ENCODE data around the gene ERLEC1.

Gene ERLEC1

GRCh38 chr2:53856272-53856671 lies 69.4 kb downstream of the ERLEC1 start:
- H3K79me2 ChIP-seq (ENCODE audit: control insufficient read depth, insufficient read depth, low read length, unreplicated experiment), result no peaks in the 10 kb centered on the region
- H3K27ac ChIP-seq (ENCODE audit: low read depth, low read length), result no peak overlapping the region
- H3K4me1 ChIP-seq (ENCODE audit: control insufficient read depth, insufficient read depth, low read length, unreplicated experiment), result peaks cover 8% of the 10 kb centered on the region
- H3K36me3 ChIP-seq (ENCODE audit: insufficient read depth, low read length), result peaks cover 7% of the 10 kb centered on the region; the same call in 1 of the 2 replicates
- H3K4me3 ChIP-seq (ENCODE audit: low read depth, low read length), result no peak overlapping the region
- no peak overlapping the region for H2AFZ ChIP-seq (ENCODE audit: low read length, unreplicated experiment)
- H3K27me3 ChIP-seq (ENCODE audit: insufficient read depth, low read length), result no peaks in the 10 kb centered on the region

DNA sequence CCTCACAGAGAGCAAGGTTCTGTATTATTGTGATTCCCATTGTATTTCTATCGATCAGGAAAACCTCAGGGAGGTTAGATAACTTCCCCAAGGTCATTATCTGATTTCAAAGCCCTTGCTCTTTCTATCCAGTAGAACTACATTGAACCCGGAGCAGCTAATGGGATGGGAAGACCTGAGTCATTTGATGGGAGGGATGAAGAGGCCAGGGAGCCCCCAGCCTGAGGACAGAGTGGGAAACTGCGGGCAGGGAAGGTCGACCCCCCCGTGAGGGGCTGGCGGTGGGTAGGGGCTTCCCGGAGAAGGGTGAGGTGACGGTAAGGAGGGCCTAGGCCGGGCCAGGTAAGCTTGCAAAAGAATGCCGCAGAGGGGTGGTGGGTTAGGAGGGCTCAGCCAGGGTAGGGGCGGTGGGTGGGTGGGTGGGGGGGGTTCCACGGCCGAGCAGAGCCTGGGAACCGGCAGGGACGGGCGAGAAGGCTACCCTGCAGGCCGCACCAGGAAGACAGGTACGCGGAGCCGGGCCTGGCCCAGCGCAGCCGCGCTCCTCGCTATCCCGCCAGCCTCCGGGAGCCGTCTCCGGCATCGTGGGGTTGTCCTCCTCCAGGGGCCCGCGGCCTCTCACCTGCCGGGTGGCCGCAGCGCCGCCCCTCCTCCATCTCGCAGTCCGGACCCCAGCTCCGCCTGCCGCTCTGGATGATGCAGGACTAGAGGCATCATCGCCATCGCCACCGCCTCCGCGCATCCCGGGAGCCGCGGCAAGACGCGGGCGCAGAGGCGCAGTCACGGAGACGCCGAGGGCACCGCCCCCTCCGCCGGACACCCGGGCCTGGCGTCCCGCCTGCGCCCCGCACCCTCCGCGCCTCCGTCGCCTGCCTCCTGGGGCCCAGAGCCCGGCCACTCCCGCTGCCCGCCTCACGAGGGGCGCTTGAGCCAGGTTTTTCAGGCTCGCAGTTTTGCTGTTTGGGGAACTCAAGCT lies 72.7 kb downstream of the ERLEC1 start, which contains the start of gene GPR75:
TSS of gene GPR75 (minus strand) at position 762 of the 976 bp plus-strand sequence. CDS start 5,211 bp downstream, outside the sequence.
- Histone ChIP-seq H3K4me3 (ENCODE audit: low read depth, low read length) (peak within 1 kb of the TSS; percentile 79), H2AFZ (ENCODE audit: low read length, unreplicated experiment) (peak within 1 kb of the TSS; percentile 83)

GRCh38 chr2:53861824-53862223 lies 75.0 kb downstream of the ERLEC1 start:
- Histone ChIP-seq H3K79me2 (ENCODE audit: control insufficient read depth, insufficient read depth, low read length, unreplicated experiment) (no peaks in the 10 kb centered on the region), H3K36me3 (ENCODE audit: insufficient read depth, low read length) (no peaks in the 10 kb centered on the region; the same call in 1 of the 2 replicates), H2AFZ (ENCODE audit: low read length, unreplicated experiment) (no peak overlapping the region), H3K27ac (ENCODE audit: low read depth, low read length) (no peak overlapping the region), H3K4me3 (ENCODE audit: low read depth, low read length) (no peak overlapping the region), H3K4me1 (ENCODE audit: control insufficient read depth, insufficient read depth, low read length, unreplicated experiment) (peaks cover 8% of the 10 kb centered on the region), H3K27me3 (ENCODE audit: insufficient read depth, low read length) (no peaks in the 10 kb centered on the region)

More for the DNA sequence above, 72.7 kb downstream of the ERLEC1 start, which contains the start of gene GPR75:
- no peaks in the 10 kb centered on the region for H3K27me3 ChIP-seq (ENCODE audit: insufficient read depth, low read length)
- H3K36me3 ChIP-seq (ENCODE audit: insufficient read depth, low read length), result no peaks in the 10 kb centered on the region
- H3K79me2 ChIP-seq (ENCODE audit: control insufficient read depth, insufficient read depth, low read length, unreplicated experiment), result no peaks in the 10 kb centered on the region
- H3K27ac ChIP-seq (ENCODE audit: low read depth, low read length), result no peak within 1 kb of the TSS
- H3K4me1 ChIP-seq (ENCODE audit: control insufficient read depth, insufficient read depth, low read length, unreplicated experiment), result peaks cover 8% of the 10 kb centered on the region

DNA sequence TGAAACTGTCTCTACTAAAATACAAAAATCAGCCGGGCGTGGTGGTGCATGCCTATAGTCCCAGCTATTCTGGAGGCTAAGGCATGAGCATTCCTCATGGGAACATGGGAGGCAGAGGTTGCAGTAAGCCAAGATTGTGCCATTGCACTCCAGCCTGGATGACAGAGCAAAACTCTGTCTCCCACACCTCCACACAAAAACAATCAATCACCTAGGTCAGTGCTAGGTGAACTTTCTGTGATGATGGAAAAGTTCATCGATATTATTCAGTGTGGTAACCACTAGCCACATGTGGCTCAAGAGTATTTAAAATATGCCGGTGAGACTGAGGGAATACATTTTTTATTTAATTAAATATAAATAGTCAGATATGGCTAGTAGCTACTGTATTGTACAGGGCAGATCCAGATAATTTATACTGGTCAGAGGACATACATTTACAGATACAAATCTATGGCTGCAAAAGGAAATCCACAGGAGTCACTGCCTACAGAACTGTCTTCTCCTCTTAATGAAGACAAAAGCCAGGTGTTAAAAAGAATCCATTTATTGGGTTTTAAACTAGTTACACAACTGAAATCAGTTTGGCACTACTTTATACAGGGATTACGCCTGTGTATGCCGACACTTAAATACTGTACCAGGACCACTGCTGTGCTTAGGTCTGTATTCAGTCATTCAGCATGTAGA lies 76.8 kb downstream of the ERLEC1 start:
- H3K27ac ChIP-seq (ENCODE audit: low read depth, low read length), result no peak overlapping the region
- H3K4me3 ChIP-seq (ENCODE audit: low read depth, low read length), result no peak overlapping the region
- peaks cover 8% of the 10 kb centered on the region for H3K4me1 ChIP-seq (ENCODE audit: control insufficient read depth, insufficient read depth, low read length, unreplicated experiment)
- no peaks in the 10 kb centered on the region for H3K27me3 ChIP-seq (ENCODE audit: insufficient read depth, low read length)
- H3K79me2 ChIP-seq (ENCODE audit: control insufficient read depth, insufficient read depth, low read length, unreplicated experiment), result no peaks in the 10 kb centered on the region
- H2AFZ ChIP-seq (ENCODE audit: low read length, unreplicated experiment), result no peak overlapping the region
- H3K36me3 ChIP-seq (ENCODE audit: insufficient read depth, low read length), result peaks cover 5% of the 10 kb centered on the region

GRCh38 chr2:53865264-53865663 lies 78.4 kb downstream of the ERLEC1 start:
- Histone ChIP-seq H3K27me3 (ENCODE audit: insufficient read depth, low read length) (no peaks in the 10 kb centered on the region), H3K27ac (ENCODE audit: low read depth, low read length) (no peak overlapping the region), H3K4me1 (ENCODE audit: control insufficient read depth, insufficient read depth, low read length, unreplicated experiment) (peaks cover 5% of the 10 kb centered on the region), H3K36me3 (ENCODE audit: insufficient read depth, low read length) (peaks cover 5% of the 10 kb centered on the region), H3K4me3 (ENCODE audit: low read depth, low read length) (no peak overlapping the region), H3K79me2 (ENCODE audit: control insufficient read depth, insufficient read depth, low read length, unreplicated experiment) (no peaks in the 10 kb centered on the region), H2AFZ (ENCODE audit: low read length, unreplicated experiment) (no peak overlapping the region)

- Histone ChIP-seq H3K4me1 (ENCODE audit: control insufficient read depth, insufficient read depth, low read length, unreplicated experiment) (no peaks in the 10 kb centered on the region), H3K36me3 (ENCODE audit: insufficient read depth, low read length) (peaks cover 5% of the 10 kb centered on the region), H3K27me3 (ENCODE audit: insufficient read depth, low read length) (no peaks in the 10 kb centered on the region), H3K79me2 (ENCODE audit: control insufficient read depth, insufficient read depth, low read length, unreplicated experiment) (no peaks in the 10 kb centered on the region), H3K4me3 (ENCODE audit: low read depth, low read length) (no peak overlapping the region), H3K27ac (ENCODE audit: low read depth, low read length) (no peak overlapping the region), H2AFZ (ENCODE audit: low read length, unreplicated experiment) (no peak overlapping the region)
Observed at GRCh38 chr2:53865962-53866361, 79.1 kb downstream of the ERLEC1 start.

DNA sequence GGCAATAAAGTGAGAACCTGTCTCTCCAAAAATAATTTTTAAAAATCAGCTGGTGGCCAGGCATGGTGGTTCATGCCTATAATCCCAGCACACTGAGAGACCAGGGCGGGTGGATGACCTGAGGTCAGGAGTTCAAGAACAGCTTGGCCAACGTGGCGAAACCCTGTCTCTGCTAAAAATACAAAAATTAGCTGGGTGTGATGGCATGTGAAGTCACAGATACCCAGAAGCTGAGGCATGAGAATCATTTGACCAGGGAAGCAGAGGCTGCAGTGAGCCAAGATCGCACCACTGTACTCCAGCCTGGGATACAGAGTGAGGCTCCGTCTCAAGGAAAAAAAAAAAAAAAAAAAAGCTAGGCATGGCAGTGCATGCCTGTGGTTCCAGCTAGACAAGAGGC lies 80.3 kb downstream of the ERLEC1 start:
- peaks cover 8% of the 10 kb centered on the region for H3K36me3 ChIP-seq (ENCODE audit: insufficient read depth, low read length)
- no peak overlapping the region for H3K27ac ChIP-seq (ENCODE audit: low read depth, low read length)
- no peaks in the 10 kb centered on the region for H3K4me1 ChIP-seq (ENCODE audit: control insufficient read depth, insufficient read depth, low read length, unreplicated experiment)
- no peaks in the 10 kb centered on the region for H3K79me2 ChIP-seq (ENCODE audit: control insufficient read depth, insufficient read depth, low read length, unreplicated experiment)
- H2AFZ ChIP-seq (ENCODE audit: low read length, unreplicated experiment), result no peak overlapping the region
- no peaks in the 10 kb centered on the region for H3K27me3 ChIP-seq (ENCODE audit: insufficient read depth, low read length)
- no peak overlapping the region for H3K4me3 ChIP-seq (ENCODE audit: low read depth, low read length)

DNA sequence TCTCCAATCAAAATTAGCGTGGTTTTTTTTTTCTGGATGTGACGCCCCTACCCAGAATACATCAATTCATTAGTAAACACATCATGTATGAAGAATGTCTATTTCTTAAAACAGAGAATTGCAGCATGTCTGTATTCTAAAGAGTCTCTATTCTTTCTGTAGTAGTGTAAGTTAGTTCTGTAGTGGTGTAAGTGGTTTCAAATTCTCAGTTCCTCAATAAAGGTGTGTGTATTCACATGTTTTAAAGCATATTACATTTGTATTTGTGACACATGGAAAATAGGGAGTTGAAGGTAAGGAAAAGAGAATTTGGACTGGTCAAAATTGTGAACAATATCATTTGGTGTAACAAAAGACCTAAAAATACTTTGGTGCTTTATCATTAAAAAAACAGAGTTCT lies 80.9 kb downstream of the ERLEC1 start:
- Histone ChIP-seq H3K27ac (ENCODE audit: low read depth, low read length) (no peak overlapping the region), H3K4me3 (ENCODE audit: low read depth, low read length) (no peak overlapping the region), H3K27me3 (ENCODE audit: insufficient read depth, low read length) (no peaks in the 10 kb centered on the region), H3K79me2 (ENCODE audit: control insufficient read depth, insufficient read depth, low read length, unreplicated experiment) (no peaks in the 10 kb centered on the region), H3K36me3 (ENCODE audit: insufficient read depth, low read length) (peaks cover 9% of the 10 kb centered on the region), H3K4me1 (ENCODE audit: control insufficient read depth, insufficient read depth, low read length, unreplicated experiment) (no peaks in the 10 kb centered on the region), H2AFZ (ENCODE audit: low read length, unreplicated experiment) (no peak overlapping the region)

All from ACC112 (cell line).